ENCODE results near the gene SMIM17. TPM values are rescaled to one million over a fixed set of nuclear protein-coding genes. Genes with fewer than 3 reads are reported as not detected.

Gene SMIM17
- total and polyA plus RNA-seq, 9 donors, result 0.22 to 1.6 (median 0.59) TPM; not detected in 1

DNA sequence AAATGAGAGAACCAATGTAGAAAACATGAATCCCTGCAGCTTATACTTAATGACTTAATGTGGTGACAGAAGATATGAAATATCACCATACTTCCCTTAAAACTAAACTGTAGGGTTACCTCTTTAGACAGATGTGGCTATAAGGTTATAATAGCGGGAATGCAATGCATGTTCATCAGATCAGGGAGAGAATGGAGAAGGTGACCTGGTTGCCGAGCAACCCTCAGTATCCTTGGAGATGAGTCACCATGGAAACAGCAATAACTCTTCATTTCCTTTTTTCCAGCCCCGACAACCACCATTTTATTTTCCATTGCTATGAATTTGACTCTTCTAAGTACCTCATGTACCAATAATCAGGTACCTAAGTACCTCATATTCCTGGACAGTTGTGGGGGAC lies 56.6 kb downstream of the SMIM17 start:
- no peaks in the 10 kb centered on the region for H3K4me1 ChIP-seq (ENCODE audit: insufficient read depth)
- no peak overlapping the region for H3K4me3 ChIP-seq
- no peaks in the 10 kb centered on the region for H3K27me3 ChIP-seq
- H3K9me3 ChIP-seq, result no peaks in the 10 kb centered on the region
- intact Hi-C loops (cut with DNase I), result no loop called here
- WGBS, 3 donors, result 68 to 71% (median 70%) methylated on average over 3 of the region's 3 CpGs
- no peak for TF ChIP-seq EP300 (IDR thresholded peaks at IDR 0.05)
- TF ChIP-seq, protein P1, sequence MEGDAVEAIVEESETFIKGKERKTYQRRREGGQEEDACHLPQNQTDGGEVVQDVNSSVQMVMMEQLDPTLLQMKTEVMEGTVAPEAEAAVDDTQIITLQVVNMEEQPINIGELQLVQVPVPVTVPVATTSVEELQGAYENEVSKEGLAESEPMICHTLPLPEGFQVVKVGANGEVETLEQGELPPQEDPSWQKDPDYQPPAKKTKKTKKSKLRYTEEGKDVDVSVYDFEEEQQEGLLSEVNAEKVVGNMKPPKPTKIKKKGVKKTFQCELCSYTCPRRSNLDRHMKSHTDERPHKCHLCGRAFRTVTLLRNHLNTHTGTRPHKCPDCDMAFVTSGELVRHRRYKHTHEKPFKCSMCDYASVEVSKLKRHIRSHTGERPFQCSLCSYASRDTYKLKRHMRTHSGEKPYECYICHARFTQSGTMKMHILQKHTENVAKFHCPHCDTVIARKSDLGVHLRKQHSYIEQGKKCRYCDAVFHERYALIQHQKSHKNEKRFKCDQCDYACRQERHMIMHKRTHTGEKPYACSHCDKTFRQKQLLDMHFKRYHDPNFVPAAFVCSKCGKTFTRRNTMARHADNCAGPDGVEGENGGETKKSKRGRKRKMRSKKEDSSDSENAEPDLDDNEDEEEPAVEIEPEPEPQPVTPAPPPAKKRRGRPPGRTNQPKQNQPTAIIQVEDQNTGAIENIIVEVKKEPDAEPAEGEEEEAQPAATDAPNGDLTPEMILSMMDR (IDR thresholded peaks at IDR 0.05), result no peak
- no peak for TF ChIP-seq POLR2A (IDR thresholded peaks at IDR 0.05)
- DNase-seq, result no peak
- H3K36me3 ChIP-seq, result no peaks in the 10 kb centered on the region
- no peak overlapping the region for H3K27ac ChIP-seq

DNA sequence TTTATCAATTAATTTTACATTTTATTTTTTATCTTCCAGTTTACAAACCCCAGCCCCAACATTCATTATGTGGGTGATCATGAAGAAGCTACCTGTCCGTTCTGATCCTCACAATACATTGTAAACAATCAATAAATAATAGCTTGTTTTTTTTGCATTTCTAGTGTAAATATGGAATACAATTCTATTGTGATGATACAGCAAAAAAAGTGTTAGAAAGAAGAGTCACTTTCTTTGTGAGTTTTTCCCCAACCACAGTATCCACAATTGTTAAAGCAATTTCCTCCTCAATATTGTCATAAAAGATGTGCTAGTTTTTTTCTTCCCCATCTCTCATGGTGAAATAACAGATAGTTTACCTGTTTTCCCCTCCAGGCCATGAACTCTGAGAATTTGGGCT lies 58.9 kb downstream of the SMIM17 start:
- TF ChIP-seq, protein P1 (IDR thresholded peaks at IDR 0.05), result no peak
- TF ChIP-seq POLR2A (IDR thresholded peaks at IDR 0.05) (no peak), EP300 (IDR thresholded peaks at IDR 0.05) (no peak)
- Histone ChIP-seq H3K4me1 (ENCODE audit: insufficient read depth) (no peaks in the 10 kb centered on the region), H3K27me3 (no peaks in the 10 kb centered on the region), H3K27ac (no peak overlapping the region), H3K4me3 (no peak overlapping the region), H3K9me3 (no peaks in the 10 kb centered on the region), H3K36me3 (no peaks in the 10 kb centered on the region)
- WGBS, 3 donors, result 53 to 63% (median 59%) methylated on average over 1 of the region's 1 CpG
- intact Hi-C loops (cut with DNase I), result no loop called here
- no peak for DNase-seq

- intact Hi-C loops (cut with DNase I), result no loop called here
- TF ChIP-seq POLR2A (IDR thresholded peaks at IDR 0.05) (no peak), EP300 (IDR thresholded peaks at IDR 0.05) (no peak)
- TF ChIP-seq, protein P1 (IDR thresholded peaks at IDR 0.05), result no peak
- Histone ChIP-seq H3K4me1 (ENCODE audit: insufficient read depth) (no peaks in the 10 kb centered on the region), H3K9me3 (no peaks in the 10 kb centered on the region), H3K27me3 (no peaks in the 10 kb centered on the region), H3K27ac (no peak overlapping the region), H3K36me3 (no peaks in the 10 kb centered on the region), H3K4me3 (no peak overlapping the region)
- 14 to 34% (median 31%) methylated on average over 1 of the region's 1 CpG for WGBS, 3 donors
- DNase-seq, result no peak
Observed at GRCh38 chr19:56705939-56706338, 63.0 kb downstream of the SMIM17 start.

Other genes starting within 250 kb of the SMIM17 start
- gene ZNF582, start 249.6 kb upstream of the SMIM17 start, total RNA-seq, result 10 to 100 TPM in 2 of 7 donors, 1 to 10 TPM in 5; 4.6 to 11.1 (median 8.3) TPM
- 1 to 10 TPM; 4.6 to 7.9 TPM for gene ZNF582, start 249.6 kb upstream of the SMIM17 start, polyA plus RNA-seq
- gene ZNF583, start 238.8 kb upstream of the SMIM17 start, total RNA-seq, result 10 to 100 TPM in 5 of 7 donors, 1 to 10 TPM in 2; 5.9 to 12.5 (median 10.7) TPM
- 1 to 10 TPM; 4.0 to 6.8 TPM for gene ZNF583, start 238.8 kb upstream of the SMIM17 start, polyA plus RNA-seq
- 10 to 100 TPM in 4 of 7 donors, 1 to 10 TPM in 3; 5.5 to 12.8 (median 10.2) TPM for gene ZNF667, start 165.8 kb upstream of the SMIM17 start, total RNA-seq
- 1 to 10 TPM; 4.5 to 9.8 TPM for gene ZNF667, start 165.8 kb upstream of the SMIM17 start, polyA plus RNA-seq
- gene ZNF471, start 135.3 kb upstream of the SMIM17 start, total RNA-seq, result 10 to 100 TPM in 5 of 7 donors, 1 to 10 TPM in 2; 5.9 to 22.4 (median 14.7) TPM
- gene ZNF471, start 135.3 kb upstream of the SMIM17 start, polyA plus RNA-seq, result 1 to 10 TPM; 6.4 to 10.0 TPM
- gene ZFP28, start 104.2 kb upstream of the SMIM17 start, total RNA-seq, result 10 to 100 TPM in 6 of 7 donors, 1 to 10 TPM in 1; 4.9 to 15.7 (median 13.5) TPM
- 10 to 100 TPM in 1 of 2 donors, 1 to 10 TPM in 1; 9.2 to 12.7 TPM for gene ZFP28, start 104.2 kb upstream of the SMIM17 start, polyA plus RNA-seq
- gene ZNF470, start 75.7 kb upstream of the SMIM17 start, total RNA-seq, result 1 to 10 TPM; 2.4 to 7.8 (median 6.7) TPM
- gene ZNF470, start 75.7 kb upstream of the SMIM17 start, polyA plus RNA-seq, result 1 to 10 TPM; 1.7 to 5.4 TPM
- gene ZNF71, start 47.9 kb upstream of the SMIM17 start, total RNA-seq, result 1 to 10 TPM; 5.7 to 9.8 (median 8.4) TPM
- 1 to 10 TPM; 3.4 to 6.3 TPM for gene ZNF71, start 47.9 kb upstream of the SMIM17 start, polyA plus RNA-seq
- gene ZNF835, start 28.6 kb downstream of the SMIM17 start, total RNA-seq, result 10 to 100 TPM in 3 of 7 donors, 1 to 10 TPM in 4; 4.9 to 15.0 (median 8.1) TPM
- gene ZNF835, start 28.6 kb downstream of the SMIM17 start, polyA plus RNA-seq, result 1 to 10 TPM; 2.5 to 4.6 TPM
- gene PEG3, start 197.6 kb downstream of the SMIM17 start, total RNA-seq, result 1,000 to 10,000 TPM in 1 of 7 donors, 100 to 1,000 TPM in 6; 146 to 1,197 (median 554) TPM
- gene PEG3, start 197.6 kb downstream of the SMIM17 start, polyA plus RNA-seq, result 100 to 1,000 TPM; 104 to 303 TPM
- 10 to 100 TPM in 6 of 7 donors, 1 to 10 TPM in 1; 2.2 to 34.2 (median 19.6) TPM for gene ZIM2, start 197.6 kb downstream of the SMIM17 start, total RNA-seq
- gene ZIM2, start 197.6 kb downstream of the SMIM17 start, polyA plus RNA-seq, result 1 to 10 TPM; 2.7 to 6.7 TPM